GM12872 (cell line): ENCODE measurements around the gene MEG3.

Source experiments
- CTCF ChIP-seq: IDR thresholded peaks from 3 replicates; pipeline ENCODE4 v1.5.1; 2011; ENCODE audit warnings: low read depth, mild to moderate bottlenecking, low read length, moderate library complexity; ENCODE audit not compliant: insufficient read depth

Gene MEG3

DNA sequence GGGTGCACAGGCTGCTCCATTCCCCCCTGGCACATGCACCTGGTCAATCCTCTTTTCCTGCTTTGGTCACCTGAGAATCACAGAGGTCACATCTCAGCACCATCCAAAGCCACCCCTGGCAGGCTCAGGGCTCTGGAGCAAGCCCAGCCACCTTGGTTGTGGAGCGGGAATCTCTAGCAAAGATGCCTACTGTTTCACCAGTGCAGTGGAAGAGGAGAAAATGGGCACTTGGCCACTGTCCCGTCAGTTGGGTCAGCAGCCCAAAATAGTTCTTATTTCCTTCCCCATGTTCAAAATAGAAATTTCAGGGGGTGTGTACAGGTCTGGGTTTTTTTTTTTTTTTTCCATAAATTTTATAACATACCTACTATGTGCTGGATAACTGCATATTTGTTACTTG is 59.3 kb downstream of the MEG3 start:
- TF ChIP-seq CTCF, result no peak

DNA sequence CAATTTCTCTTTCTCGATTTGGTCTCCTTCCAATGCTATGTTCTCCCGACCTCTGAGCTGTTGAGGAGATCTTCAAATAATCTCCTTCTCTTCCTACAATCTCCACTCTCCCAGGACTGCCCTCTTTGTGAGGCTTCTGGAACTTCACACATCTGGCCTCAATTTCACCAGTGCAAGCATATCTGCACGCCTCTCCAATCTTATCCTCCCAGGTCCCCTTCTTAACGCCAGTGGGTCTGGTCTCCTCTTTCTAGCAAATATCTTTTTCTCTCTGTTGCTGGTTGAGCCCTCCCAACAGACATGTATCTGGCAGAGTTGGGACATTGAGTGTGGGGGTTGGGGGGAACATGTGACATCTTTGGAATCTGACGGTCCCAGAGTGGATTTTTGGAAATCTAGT is 59.7 kb downstream of the MEG3 start:
- TF ChIP-seq CTCF, result no peak

- TF ChIP-seq CTCF, result no peak
Observed at GRCh38 chr14:100887728-100888335, 61.9 kb downstream of the MEG3 start.

DNA sequence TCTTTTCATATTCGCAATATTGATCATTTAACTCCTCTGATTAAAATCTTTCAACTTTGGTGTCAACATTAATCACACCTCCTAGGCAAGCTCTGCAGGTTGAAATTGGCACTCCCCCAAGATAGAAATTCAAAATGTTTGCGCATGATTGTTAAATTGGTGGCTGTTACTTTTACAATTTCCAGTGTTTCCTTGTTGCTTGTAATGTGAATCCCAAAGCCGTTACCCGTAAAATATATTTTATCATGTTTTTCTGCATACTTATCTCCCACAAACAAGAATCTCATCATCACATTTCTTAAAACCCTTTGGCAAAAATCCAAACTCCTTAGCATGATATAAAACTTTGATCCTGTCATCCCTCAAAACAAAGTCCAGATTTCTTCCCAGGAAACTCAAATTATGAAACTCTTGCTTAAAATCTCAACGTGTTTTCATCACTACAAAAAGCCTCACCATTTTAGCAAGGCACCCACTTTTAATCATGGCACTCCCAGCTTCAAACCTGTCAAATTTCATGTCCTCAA is 62.9 kb downstream of the MEG3 start:
- TF ChIP-seq CTCF, result no peak

GRCh38 chr14:100889641-100890040 is 63.7 kb downstream of the MEG3 start:
- no peak for TF ChIP-seq CTCF

DNA sequence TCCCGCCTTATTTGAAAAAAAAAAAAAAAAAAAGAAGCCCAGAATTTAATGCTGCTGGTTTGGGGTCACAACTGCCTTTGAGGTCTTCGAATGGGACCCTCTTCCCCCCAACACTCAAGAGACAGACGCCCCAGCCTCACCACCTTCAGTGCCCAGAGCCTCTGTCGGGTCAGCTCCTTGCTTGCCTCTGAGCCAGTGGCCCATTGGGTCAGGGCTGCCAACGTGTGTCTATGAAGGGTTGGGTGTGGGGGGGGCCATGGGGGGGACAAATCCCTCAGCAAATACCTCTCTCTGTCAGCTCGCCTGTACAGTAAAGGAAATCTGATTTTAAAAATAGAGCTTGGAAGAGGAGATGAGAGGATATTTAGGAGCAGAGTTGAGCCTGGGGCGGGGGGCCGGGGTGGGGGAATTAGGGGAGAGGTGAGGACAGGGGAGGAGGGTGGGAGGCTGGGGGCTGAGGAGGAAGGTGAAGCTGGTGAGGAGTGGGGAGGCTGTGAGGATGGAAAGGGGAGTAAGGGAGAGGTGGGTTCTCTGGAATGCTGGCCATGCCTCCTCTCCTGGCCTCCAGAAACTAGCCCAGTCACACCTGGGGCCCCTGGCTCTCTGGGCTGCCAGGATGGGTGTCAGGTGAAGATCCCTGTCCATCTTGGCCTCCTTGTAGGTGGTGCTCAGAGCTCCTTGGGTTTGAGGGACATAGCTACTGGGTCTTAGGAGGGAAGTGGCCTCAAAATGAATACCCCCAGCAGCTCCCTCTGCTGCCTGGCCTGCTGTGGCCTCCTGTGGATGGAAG is 64.3 kb downstream of the MEG3 start:
- TF ChIP-seq CTCF, result no peak

GRCh38 chr14:100891051-100891450 is 65.1 kb downstream of the MEG3 start:
- TF ChIP-seq CTCF, result no peak
